RWPE2 (cell line): ENCODE data around the gene PHLDA1.

Experiments used
- ATAC-seq: fragments of 200-7000 bp; cut with Tn5 transposase; 3 replicates; pipeline ENCODE4 v1.9.1; 2021; ENCODE audit warnings: low read depth
- DNase-seq: peaks from one replicate; pipeline ENCODE4 v3.0.0-alpha.2; 2020; ENCODE audit warnings: low spot score
- H3K27ac ChIP-seq: fragments of 450-650 bp; 2 replicates; pipeline ENCODE4 v1.5.1; 2017; ENCODE audit warnings: mild to moderate bottlenecking; ENCODE audit not compliant: poor library complexity, severe bottlenecking
- H3K27me3 ChIP-seq: fragments of 250-450 bp; sonication (Bioruptor Pico); 2 replicates; pipeline ENCODE4 v1.5.1; 2021; ENCODE audit warnings: mild to moderate bottlenecking, moderate library complexity; ENCODE audit not compliant: insufficient read depth, poor library complexity, severe bottlenecking
- H3K36me3 ChIP-seq: fragments of 250-450 bp; sonication (Bioruptor Pico); 2 replicates; pipeline ENCODE4 v1.5.1; 2020; ENCODE audit warnings: low read depth, mild to moderate bottlenecking, moderate library complexity
- H3K4me1 ChIP-seq: fragments of 250-450 bp; sonication (Bioruptor Pico); 2 replicates; pipeline ENCODE4 v1.5.1; 2021; ENCODE audit warnings: mild to moderate bottlenecking, moderate library complexity; ENCODE audit not compliant: insufficient read depth, poor library complexity, severe bottlenecking
- H3K4me3 ChIP-seq: fragments of 250-450 bp; sonication (Bioruptor Pico); 2 replicates; pipeline ENCODE4 v1.5.1; 2021; ENCODE audit warnings: mild to moderate bottlenecking, moderate library complexity; ENCODE audit not compliant: severe bottlenecking
- H3K9me3 ChIP-seq: fragments of 250-450 bp; sonication (Bioruptor Pico); 2 replicates; pipeline ENCODE4 v1.5.1; 2021; ENCODE audit warnings: mild to moderate bottlenecking, moderate library complexity; ENCODE audit not compliant: severe bottlenecking
- CTCF ChIP-seq: fragments of 450-650 bp; IDR thresholded peaks from one replicate; pipeline ENCODE4 v1.5.1; 2017; ENCODE audit warnings: mild to moderate bottlenecking, moderate library complexity; ENCODE audit not compliant: poor library complexity, severe bottlenecking

Gene PHLDA1

GRCh38 chr12:75977590-75977951 is 54.0 kb downstream of the PHLDA1 start:
- H3K27ac ChIP-seq = peak overlapping the region; percentile 97
- H3K4me1 ChIP-seq = peaks cover 37% of the 10 kb centered on the region
- DNase-seq (no peak), ATAC-seq (no peak)
- no peak overlapping the region for H3K4me3 ChIP-seq
- no peaks in the 10 kb centered on the region for H3K9me3 ChIP-seq
- TF ChIP-seq CTCF = no peak
- no peaks in the 10 kb centered on the region for H3K27me3 ChIP-seq
- H3K36me3 ChIP-seq = no peaks in the 10 kb centered on the region

- H3K4me1 ChIP-seq = peaks cover 36% of the 10 kb centered on the region
- ATAC-seq (no peak), DNase-seq (no peak)
- H3K4me3 ChIP-seq = no peak overlapping the region
- no peak for TF ChIP-seq CTCF
- H3K9me3 ChIP-seq = no peaks in the 10 kb centered on the region
- H3K36me3 ChIP-seq = no peaks in the 10 kb centered on the region
- peak overlapping the region; percentile 97 for H3K27ac ChIP-seq
- H3K27me3 ChIP-seq = no peaks in the 10 kb centered on the region
Measured at GRCh38 chr12:75976913-75977312, 54.7 kb downstream of the PHLDA1 start.

- DNase-seq = no peak
- Histone ChIP-seq H3K4me3 (no peak overlapping the region), H3K4me1 (peaks cover 36% of the 10 kb centered on the region), H3K27ac (peak overlapping the region; percentile 97), H3K27me3 (no peaks in the 10 kb centered on the region), H3K9me3 (no peaks in the 10 kb centered on the region), H3K36me3 (no peaks in the 10 kb centered on the region)
- no peak for ATAC-seq
- TF ChIP-seq CTCF = no peak
Measured at GRCh38 chr12:75976113-75976512, 55.5 kb downstream of the PHLDA1 start.

GRCh38 chr12:75975702-75976101 is 55.9 kb downstream of the PHLDA1 start:
- H3K27me3 ChIP-seq = no peaks in the 10 kb centered on the region
- no peaks in the 10 kb centered on the region for H3K36me3 ChIP-seq
- no peaks in the 10 kb centered on the region for H3K9me3 ChIP-seq
- DNase-seq (no peak), ATAC-seq (no peak)
- peaks cover 36% of the 10 kb centered on the region for H3K4me1 ChIP-seq
- no peak overlapping the region for H3K4me3 ChIP-seq
- no peak for TF ChIP-seq CTCF
- peak overlapping the region; percentile 97 for H3K27ac ChIP-seq
